K562 (cell line): ENCODE measurements around the gene LTBP4. TPM values are rescaled to one million over a fixed set of nuclear protein-coding genes. Genes with fewer than 3 reads are reported as not detected.

ENCODE experiments used
- CBX3 ChIP-seq, 2 experiments: IDR thresholded peaks; 1 replicate in 1 of 2; 2 replicates in 1 of 2; pipeline ENCODE4 v1.6.1; 2012; ENCODE audit warnings: inconsistent platforms in 2 of 2, low read length in 2 of 2, borderline replicate concordance in 1 of 2, control low read depth in 1 of 2
- CHCHD3 ChIP-seq: fragments of 250-450 bp; sonication (Bioruptor Pico); IDR thresholded peaks from 2 replicates; pipeline ENCODE4 v2.1.2; 2022; ENCODE audit warnings: mild to moderate bottlenecking
- EHMT2 ChIP-seq: fragments of 450-650 bp; IDR thresholded peaks from 2 replicates; pipeline ENCODE4 v1.6.1; 2018; ENCODE audit warnings: antibody characterized with exemption
- ESRRA ChIP-seq: fragments of 450-650 bp; IDR thresholded peaks from 2 replicates; pipeline ENCODE4 v1.6.1; 2014; ENCODE audit warnings: low read depth, mild to moderate bottlenecking, moderate library complexity, borderline replicate concordance
- ESRRB ChIP-seq: fragments of 250-450 bp; sonication (Bioruptor Pico); IDR thresholded peaks from 2 replicates; pipeline ENCODE4 v1.5.0; 2020; ENCODE audit warnings: mild to moderate bottlenecking, moderate library complexity, borderline replicate concordance
- GTF2E2 ChIP-seq: fragments of 200-800 bp; sonication (Bioruptor generic); IDR thresholded peaks from 2 replicates; pipeline ENCODE4 v1.6.1; 2016; ENCODE audit warnings: missing genetic modification characterization, missing compliant biosample characterization
- HDAC2 ChIP-seq: fragments of 450-650 bp; IDR thresholded peaks from 2 replicates; pipeline ENCODE4 v1.6.1; 2016; ENCODE audit warnings: mild to moderate bottlenecking
- HIVEP1 ChIP-seq: fragments of 250-450 bp; sonication (Bioruptor Pico); IDR thresholded peaks from 2 replicates; pipeline ENCODE4 v1.4.0; 2020; ENCODE audit warnings: mild to moderate bottlenecking
- KAT2B ChIP-seq: IDR thresholded peaks from one replicate; pipeline ENCODE4 v1.6.1; 2012; ENCODE audit warnings: low read depth, mild to moderate bottlenecking, control low read depth, inconsistent platforms, low read length, moderate library complexity
- KLF13 ChIP-seq: fragments of 450-650 bp; IDR thresholded peaks from 2 replicates; pipeline ENCODE4 v1.6.1; 2016; ENCODE audit warnings: missing genetic modification characterization, low read depth, mild to moderate bottlenecking, missing compliant biosample characterization, moderate library complexity, borderline replicate concordance
- MEF2A ChIP-seq: IDR thresholded peaks from 2 replicates; pipeline ENCODE4 v1.6.1; 2011; ENCODE audit warnings: low read depth, mild to moderate bottlenecking, low read length, moderate library complexity; ENCODE audit not compliant: control insufficient read depth
- MTA1 ChIP-seq: fragments of 450-650 bp; IDR thresholded peaks from 2 replicates; pipeline ENCODE4 v1.6.1; 2017; ENCODE audit warnings: borderline replicate concordance
- NFIC ChIP-seq: fragments of 450-650 bp; IDR thresholded peaks from 2 replicates; pipeline ENCODE4 v1.6.1; 2017; ENCODE audit warnings: mild to moderate bottlenecking, inconsistent platforms
- POLR2AphosphoS5 ChIP-seq: IDR thresholded peaks from 2 replicates; pipeline ENCODE4 v1.6.1; 2011; ENCODE audit warnings: mild to moderate bottlenecking, low read depth, low read length, moderate library complexity; ENCODE audit not compliant: control insufficient read depth, insufficient read depth
- POU5F1 ChIP-seq: fragments of 150-350 bp; IDR thresholded peaks from 2 replicates; pipeline ENCODE4 v1.6.1; 2014; ENCODE audit warnings: borderline replicate concordance, low read length, low read depth, mild to moderate bottlenecking; ENCODE audit not compliant: partially characterized antibody
- PTTG1 ChIP-seq: fragments of 450-650 bp; IDR thresholded peaks from 2 replicates; pipeline ENCODE4 v1.6.1; 2016; ENCODE audit warnings: low read depth, mild to moderate bottlenecking, missing genetic modification characterization, missing compliant biosample characterization
- RBM39 ChIP-seq: fragments of 200-400 bp; formaldehyde crosslinking; optimal IDR thresholded peaks from 2 replicates; pipeline ENCODE3; 2018; ENCODE audit warnings: low read depth, low read length
- RFX5 ChIP-seq: IDR thresholded peaks from 2 replicates; pipeline ENCODE4 v1.6.1; 2011; ENCODE audit warnings: low read depth, mild to moderate bottlenecking, improper control_type of control experiment, low read length
- SRSF9 ChIP-seq: fragments of 200-400 bp; formaldehyde crosslinking; IDR thresholded peaks from 2 replicates; pipeline ENCODE4 v1.6.1; 2017; ENCODE audit warnings: low read depth, low read length, borderline replicate concordance
- TCF7 ChIP-seq: sonication (generic); IDR thresholded peaks from 2 replicates; pipeline ENCODE4 v1.6.1; 2016; ENCODE audit warnings: antibody characterized with exemption, borderline replicate concordance
- ZFP36 ChIP-seq: fragments of 150-350 bp; IDR thresholded peaks from 2 replicates; pipeline ENCODE4 v1.6.1; 2018; ENCODE audit warnings: low read length, low read depth; ENCODE audit not compliant: partially characterized antibody
- ZKSCAN3 ChIP-seq: fragments of 250-450 bp; sonication (Bioruptor Pico); IDR thresholded peaks from 2 replicates; pipeline ENCODE4 v1.4.0; 2020
- ZNF12 ChIP-seq: sonication (generic); formaldehyde crosslinking; IDR thresholded peaks from 2 replicates; pipeline ENCODE4 v1.4.0; 2020; ENCODE audit warnings: mild to moderate bottlenecking, missing genetic modification reagents
- ZNF41 ChIP-seq: fragments of 250-450 bp; sonication (Bioruptor Pico); conservative IDR thresholded peaks from 2 replicates; pipeline ENCODE4 v1.4.0; 2020; ENCODE audit warnings: mild to moderate bottlenecking
- ZNF561 ChIP-seq: fragments of 450-650 bp; formaldehyde crosslinking; conservative IDR thresholded peaks from 2 replicates; pipeline ENCODE4 v1.4.0; 2020; ENCODE audit warnings: mild to moderate bottlenecking, moderate library complexity
- polyA plus RNA-seq, 8 experiments: library from polyadenylated mRNA; depleted of rRNA in 4 of 8; stranded (reverse) in 5 of 8; unstranded in 3 of 8; fragments of >200 nt; fragmentation: Nextera tagmentation in 2 of 8; fragmentation: Illumina TruSeq in 1 of 8; extraction: Ambion mirVana in 2 of 8; extraction: Trizol in 1 of 8; gene quantifications; 2 replicates each; pipeline versions ENCODE4 v1.2.1 to v1.2.3, GENCODE V29; 2011 to 2014; ENCODE audit warnings: inconsistent platforms in 1 of 8, missing spikeins in 1 of 8
- total RNA-seq, 7 experiments: library from RNA; depleted of rRNA in 6 of 7; stranded (reverse); fragments of >200 nt in 6 of 7; fragmentation: Illumina TruSeq in 2 of 7; extraction: Trizol in 2 of 7; gene quantifications; 2 replicates each; pipeline versions ENCODE4 v1.2.1 to v1.2.3, GENCODE V29; 2011 to 2021; ENCODE audit warnings: low replicate concordance in 1 of 7
- TF ChIP-seq, protein P1 (sequence below): fragments of 250-450 bp; sonication (Bioruptor Pico); IDR thresholded peaks from 2 replicates; pipeline ENCODE4 v1.4.0; 2020; ENCODE audit warnings: mild to moderate bottlenecking

Gene LTBP4
- total and polyA plus RNA-seq, 9 of the 15 experiments (the other 6 are each of a cell fraction or from before 2014, with no cell fraction given): 0.35 to 160 (median 31.6) TPM

- no peak for TF ChIP-seq MEF2A
- TF ChIP-seq RFX5: no peak
- no peak for TF ChIP-seq ZNF561 (CRISPR knock-in tag)
- TF ChIP-seq, protein P1, sequence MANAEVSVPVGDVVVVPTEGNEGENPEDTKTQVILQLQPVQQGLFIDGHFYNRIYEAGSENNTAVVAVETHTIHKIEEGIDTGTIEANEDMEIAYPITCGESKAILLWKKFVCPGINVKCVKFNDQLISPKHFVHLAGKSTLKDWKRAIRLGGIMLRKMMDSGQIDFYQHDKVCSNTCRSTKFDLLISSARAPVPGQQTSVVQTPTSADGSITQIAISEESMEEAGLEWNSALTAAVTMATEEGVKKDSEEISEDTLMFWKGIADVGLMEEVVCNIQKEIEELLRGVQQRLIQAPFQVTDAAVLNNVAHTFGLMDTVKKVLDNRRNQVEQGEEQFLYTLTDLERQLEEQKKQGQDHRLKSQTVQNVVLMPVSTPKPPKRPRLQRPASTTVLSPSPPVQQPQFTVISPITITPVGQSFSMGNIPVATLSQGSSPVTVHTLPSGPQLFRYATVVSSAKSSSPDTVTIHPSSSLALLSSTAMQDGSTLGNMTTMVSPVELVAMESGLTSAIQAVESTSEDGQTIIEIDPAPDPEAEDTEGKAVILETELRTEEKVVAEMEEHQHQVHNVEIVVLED: no peak
- no peak for TF ChIP-seq KAT2B
- TF ChIP-seq ESRRB (CRISPR knock-in tag): no peak
- TF ChIP-seq MTA1: no peak
- 0 out of 2 replicates have a peak, but pooled peaks have one; percentile 57 for TF ChIP-seq GTF2E2 (tag)
- peak; percentile 57; the same call in 1 of the 2 replicates for TF ChIP-seq POLR2AphosphoS5
- no peak for TF ChIP-seq ZNF12 (CRISPR knock-in tag)
- TF ChIP-seq ZFP36: no peak
- no peak for TF ChIP-seq POU5F1
- no peak for TF ChIP-seq EHMT2
- TF ChIP-seq PTTG1 (tag): no peak
- no peak for TF ChIP-seq ESRRA
- no peak for TF ChIP-seq RBM39
- TF ChIP-seq CBX3 (IDR thresholded peaks at IDR 0.05; ENCODE audit: borderline replicate concordance in 1 of 2, low read length in 2 of 2): no peak
- TF ChIP-seq SRSF9: no peak
- no peak for TF ChIP-seq KLF13 (tag)
- no peak for TF ChIP-seq HDAC2
- TF ChIP-seq TCF7: no peak
- peak; percentile 54 for TF ChIP-seq NFIC
- no peak for TF ChIP-seq ZKSCAN3 (CRISPR knock-in tag)
- no peak for TF ChIP-seq ZNF41 (CRISPR knock-in tag)
- TF ChIP-seq HIVEP1 (CRISPR knock-in tag): peak; percentile 2; the same call in 1 of the 2 replicates
- no peak for TF ChIP-seq CHCHD3 (CRISPR knock-in tag)
Measured at GRCh38 chr19:40576585-40577451, 24.4 kb upstream of the LTBP4 start, which contains the start of gene SHKBP1 (continued).
